ENCODE measurements around the gene NPPC. TPM values are rescaled to one million over a fixed set of nuclear protein-coding genes. Genes with fewer than 3 reads are reported as not detected.
A peak's percentile ranks its signal among the peaks of the same experiment; 100 is the strongest.

NPPC gene
- total RNA-seq, 1 donor from 2014 or later = not detected

- peaks cover 61% of the 10 kb centered on the region for H3K27me3 Mint-ChIP-seq
- H3K27ac Mint-ChIP-seq = no peak overlapping the region
- no peak overlapping the region for H3K4me3 Mint-ChIP-seq (ENCODE audit: low read depth)
- peaks cover 6% of the 10 kb centered on the region for H3K4me1 Mint-ChIP-seq (ENCODE audit: low read depth)
- no peaks in the 10 kb centered on the region for H3K9me3 Mint-ChIP-seq (ENCODE audit: low read depth)
- TF ChIP-seq CTCF (IDR thresholded peaks at IDR 0.05; ENCODE audit: unreplicated experiment) = no peak
- H3K36me3 Mint-ChIP-seq (ENCODE audit: insufficient read depth) = no peaks in the 10 kb centered on the region
- no peak for DNase-seq (ENCODE audit: low spot score, unreplicated experiment)
Observed at GRCh38 chr2:231924889-231925275, 1.3 kb downstream of the NPPC start.

GRCh38 chr2:231923951-231924888, 2.0 kb downstream of the NPPC start:
- no peak for DNase-seq (ENCODE audit: low spot score, unreplicated experiment)
- H3K27ac Mint-ChIP-seq = peak overlapping the region; percentile 42
- peaks cover 6% of the 10 kb centered on the region for H3K4me1 Mint-ChIP-seq (ENCODE audit: low read depth)
- H3K9me3 Mint-ChIP-seq (ENCODE audit: low read depth) = no peaks in the 10 kb centered on the region
- TF ChIP-seq CTCF (IDR thresholded peaks at IDR 0.05; ENCODE audit: unreplicated experiment) = no peak
- no peak overlapping the region for H3K4me3 Mint-ChIP-seq (ENCODE audit: low read depth)
- peaks cover 60% of the 10 kb centered on the region for H3K27me3 Mint-ChIP-seq
- no peaks in the 10 kb centered on the region for H3K36me3 Mint-ChIP-seq (ENCODE audit: insufficient read depth)

GRCh38 chr2:231923010-231923344, 3.2 kb downstream of the NPPC start:
- H3K4me1 Mint-ChIP-seq (ENCODE audit: low read depth) = peaks cover 6% of the 10 kb centered on the region
- no peaks in the 10 kb centered on the region for H3K9me3 Mint-ChIP-seq (ENCODE audit: low read depth)
- no peak overlapping the region for H3K27ac Mint-ChIP-seq
- H3K4me3 Mint-ChIP-seq (ENCODE audit: low read depth) = no peak overlapping the region
- TF ChIP-seq CTCF (IDR thresholded peaks at IDR 0.05; ENCODE audit: unreplicated experiment) = no peak
- no peaks in the 10 kb centered on the region for H3K36me3 Mint-ChIP-seq (ENCODE audit: insufficient read depth)
- DNase-seq (ENCODE audit: low spot score, unreplicated experiment) = no peak
- H3K27me3 Mint-ChIP-seq = peaks cover 50% of the 10 kb centered on the region

- Mint-ChIP-seq H3K27me3 (peaks cover 49% of the 10 kb centered on the region), H3K4me3 (ENCODE audit: low read depth) (no peak overlapping the region), H3K36me3 (ENCODE audit: insufficient read depth) (no peaks in the 10 kb centered on the region), H3K27ac (no peak overlapping the region), H3K9me3 (ENCODE audit: low read depth) (no peaks in the 10 kb centered on the region), H3K4me1 (ENCODE audit: low read depth) (peaks cover 6% of the 10 kb centered on the region)
- no peak for TF ChIP-seq CTCF (IDR thresholded peaks at IDR 0.05; ENCODE audit: unreplicated experiment)
- DNase-seq (ENCODE audit: low spot score, unreplicated experiment) = no peak
Observed at GRCh38 chr2:231922311-231923009, 3.7 kb downstream of the NPPC start.

GRCh38 chr2:231920795-231921194, 5.4 kb downstream of the NPPC start:
- H3K9me3 Mint-ChIP-seq (ENCODE audit: low read depth) = no peaks in the 10 kb centered on the region

More at GRCh38 chr2:231920795-231921194, 5.4 kb downstream of the NPPC start:
- H3K4me1 Mint-ChIP-seq (ENCODE audit: low read depth) = peaks cover 2% of the 10 kb centered on the region
- H3K27me3 Mint-ChIP-seq = peaks cover 48% of the 10 kb centered on the region
- H3K4me3 Mint-ChIP-seq (ENCODE audit: low read depth) = no peak overlapping the region
- DNase-seq (ENCODE audit: low spot score, unreplicated experiment) = no peak
- no peak for TF ChIP-seq CTCF (IDR thresholded peaks at IDR 0.05; ENCODE audit: unreplicated experiment)
- no peak overlapping the region for H3K27ac Mint-ChIP-seq
- no peaks in the 10 kb centered on the region for H3K36me3 Mint-ChIP-seq (ENCODE audit: insufficient read depth)
